ENCODE measurements around the gene SCAMP2. TPM values are rescaled to one million over a fixed set of nuclear protein-coding genes. Genes with fewer than 3 reads are reported as not detected.
"Not testable (repeated sequence)": the region's sequence is repeated elsewhere in the genome, so short reads cannot be mapped to it uniquely, and the experiment has no call there.

SCAMP2 gene
- total RNA-seq, result 10 to 100 TPM; 57.5 to 59.6 TPM

- DNase-seq, result peak; percentile 93
- H3K36me3 Mint-ChIP-seq, result peaks cover 27% of the 10 kb centered on the region
- H3K4me1 Mint-ChIP-seq, result peaks cover 44% of the 10 kb centered on the region
- peak within 1 kb of the TSS; percentile 98 for H3K4me3 Mint-ChIP-seq
- H3K27ac Mint-ChIP-seq, result peak within 1 kb of the TSS; percentile 90
- no peaks in the 10 kb centered on the region for H3K9me3 Mint-ChIP-seq
- no peaks in the 10 kb centered on the region for H3K27me3 Mint-ChIP-seq
These were observed at the start of gene SCAMP2 for GRCh38 chr15:74873036-74873755. Gene SCAMP2 (minus strand): TSS chr15:74873365. CDS start chr15:74873255, 110 bp downstream.

GRCh38 chr15:74920456-74920855 lies 47.3 kb upstream of the SCAMP2 start:
- Mint-ChIP-seq H3K9me3 (no peaks in the 10 kb centered on the region), H3K4me1 (peaks cover 4% of the 10 kb centered on the region), H3K27ac (no peak overlapping the region), H3K4me3 (no peak overlapping the region), H3K27me3 (no peaks in the 10 kb centered on the region), H3K36me3 (peaks cover 34% of the 10 kb centered on the region)
- DNase-seq, result no peak

GRCh38 chr15:74917676-74918075 lies 44.5 kb upstream of the SCAMP2 start:
- DNase-seq, result no peak
- Mint-ChIP-seq H3K27ac (no peak overlapping the region), H3K4me1 (no peaks in the 10 kb centered on the region), H3K4me3 (no peak overlapping the region), H3K9me3 (no peaks in the 10 kb centered on the region), H3K27me3 (no peaks in the 10 kb centered on the region), H3K36me3 (peaks cover 31% of the 10 kb centered on the region)

- peaks cover 22% of the 10 kb centered on the region for H3K36me3 Mint-ChIP-seq
- H3K4me3 Mint-ChIP-seq, H3K27ac Mint-ChIP-seq, H3K4me1 Mint-ChIP-seq, H3K27me3 Mint-ChIP-seq, H3K9me3 Mint-ChIP-seq, DNase-seq: not testable (repeated sequence)
These were observed 40.6 kb upstream of the SCAMP2 start for GRCh38 chr15:74913799-74914198.

GRCh38 chr15:74913041-74913440 lies 39.9 kb upstream of the SCAMP2 start:
- no peak overlapping the region for H3K27ac Mint-ChIP-seq
- H3K4me1 Mint-ChIP-seq, result no peaks in the 10 kb centered on the region
- no peaks in the 10 kb centered on the region for H3K27me3 Mint-ChIP-seq
- H3K36me3 Mint-ChIP-seq, result peaks cover 18% of the 10 kb centered on the region
- no peak overlapping the region for H3K4me3 Mint-ChIP-seq
- DNase-seq, result no peak
- H3K9me3 Mint-ChIP-seq, result no peaks in the 10 kb centered on the region

- no peak for DNase-seq
- Mint-ChIP-seq H3K27ac (no peak overlapping the region), H3K36me3 (peaks cover 24% of the 10 kb centered on the region), H3K27me3 (no peaks in the 10 kb centered on the region), H3K4me3 (no peak overlapping the region), H3K4me1 (peaks cover 25% of the 10 kb centered on the region), H3K9me3 (no peaks in the 10 kb centered on the region)
These were observed 35.5 kb upstream of the SCAMP2 start for GRCh38 chr15:74908635-74909034.

GRCh38 chr15:74907163-74907870 lies 34.2 kb upstream of the SCAMP2 start:
- H3K36me3 Mint-ChIP-seq, result peaks cover 27% of the 10 kb centered on the region
- H3K27me3 Mint-ChIP-seq, result no peaks in the 10 kb centered on the region
- H3K27ac Mint-ChIP-seq, result peak overlapping the region; percentile 89
- peak overlapping the region; percentile 92 for H3K4me3 Mint-ChIP-seq
- DNase-seq, result no peak
- H3K9me3 Mint-ChIP-seq, result no peaks in the 10 kb centered on the region
- H3K4me1 Mint-ChIP-seq, result peaks cover 26% of the 10 kb centered on the region

GRCh38 chr15:74906450-74907162 lies 33.4 kb upstream of the SCAMP2 start, which contains the start of gene FAM219B:
Gene FAM219B (minus strand): TSS chr15:74906851. CDS start chr15:74906800, 51 bp downstream.
- H3K4me1 Mint-ChIP-seq, result peaks cover 29% of the 10 kb centered on the region
- H3K4me3 Mint-ChIP-seq, result peak within 1 kb of the TSS; percentile 92
- H3K9me3 Mint-ChIP-seq, result no peaks in the 10 kb centered on the region
- DNase-seq, result peak; percentile 81
- H3K36me3 Mint-ChIP-seq, result peaks cover 27% of the 10 kb centered on the region
- H3K27ac Mint-ChIP-seq, result peak within 1 kb of the TSS; percentile 89
- H3K27me3 Mint-ChIP-seq, result no peaks in the 10 kb centered on the region

- no peak for DNase-seq
- peaks cover 27% of the 10 kb centered on the region for H3K36me3 Mint-ChIP-seq
- H3K27me3 Mint-ChIP-seq, result no peaks in the 10 kb centered on the region
- H3K4me1 Mint-ChIP-seq, result peaks cover 29% of the 10 kb centered on the region
- peak overlapping the region; percentile 70 for H3K27ac Mint-ChIP-seq
- H3K9me3 Mint-ChIP-seq, result no peaks in the 10 kb centered on the region
- H3K4me3 Mint-ChIP-seq, result peak overlapping the region; percentile 92
These were observed 32.9 kb upstream of the SCAMP2 start for GRCh38 chr15:74906067-74906449.

- H3K36me3 Mint-ChIP-seq, result peaks cover 36% of the 10 kb centered on the region
- no peaks in the 10 kb centered on the region for H3K9me3 Mint-ChIP-seq
- no peak overlapping the region for H3K27ac Mint-ChIP-seq
- no peaks in the 10 kb centered on the region for H3K27me3 Mint-ChIP-seq
- no peak for DNase-seq
- H3K4me1 Mint-ChIP-seq, result peaks cover 29% of the 10 kb centered on the region
- no peak overlapping the region for H3K4me3 Mint-ChIP-seq
These were observed 31.1 kb upstream of the SCAMP2 start for GRCh38 chr15:74904190-74904805.

- no peak for DNase-seq
- peaks cover 32% of the 10 kb centered on the region for H3K36me3 Mint-ChIP-seq
- H3K4me1 Mint-ChIP-seq, result peaks cover 29% of the 10 kb centered on the region
- no peaks in the 10 kb centered on the region for H3K27me3 Mint-ChIP-seq
- H3K9me3 Mint-ChIP-seq, result no peaks in the 10 kb centered on the region
- H3K27ac Mint-ChIP-seq, result peak overlapping the region; percentile 63
- H3K4me3 Mint-ChIP-seq, result no peak overlapping the region
These were observed 30.5 kb upstream of the SCAMP2 start for GRCh38 chr15:74903676-74904075.

- H3K27ac Mint-ChIP-seq, result peak overlapping the region; percentile 16
- H3K27me3 Mint-ChIP-seq, result no peaks in the 10 kb centered on the region
- no peaks in the 10 kb centered on the region for H3K9me3 Mint-ChIP-seq
- peaks cover 32% of the 10 kb centered on the region for H3K36me3 Mint-ChIP-seq
- no peak for DNase-seq
- peaks cover 29% of the 10 kb centered on the region for H3K4me1 Mint-ChIP-seq
- H3K4me3 Mint-ChIP-seq, result no peak overlapping the region
These were observed 29.3 kb upstream of the SCAMP2 start for GRCh38 chr15:74902295-74903075.

- no peaks in the 10 kb centered on the region for H3K27me3 Mint-ChIP-seq
- no peak overlapping the region for H3K27ac Mint-ChIP-seq
- DNase-seq, result peak; percentile 52
- no peaks in the 10 kb centered on the region for H3K9me3 Mint-ChIP-seq
- no peak overlapping the region for H3K4me3 Mint-ChIP-seq
- peaks cover 30% of the 10 kb centered on the region for H3K36me3 Mint-ChIP-seq
- peaks cover 23% of the 10 kb centered on the region for H3K4me1 Mint-ChIP-seq
These were observed 28.5 kb upstream of the SCAMP2 start for GRCh38 chr15:74901612-74902063.

GRCh38 chr15:74897300-74897701 lies 24.1 kb upstream of the SCAMP2 start:
- Mint-ChIP-seq H3K9me3 (no peaks in the 10 kb centered on the region), H3K27me3 (no peaks in the 10 kb centered on the region), H3K27ac (peak overlapping the region; percentile 56), H3K36me3 (peaks cover 30% of the 10 kb centered on the region), H3K4me3 (no peak overlapping the region), H3K4me1 (peaks cover 19% of the 10 kb centered on the region)
- DNase-seq, result no peak
